HL-60 (cell line): ENCODE results near the gene NRXN3.

Experiments
- DNase-seq, 2 experiments: peaks; one replicate each; pipeline ENCODE4 v3.0.0-alpha.2; 2010 to 2020; ENCODE audit warnings: low read depth in 1 of 2, low spot score in 1 of 2
- H3K27ac ChIP-seq: fragments of 250-450 bp; sonication (Bioruptor Pico); replicated peaks from 2 replicates; pipeline ENCODE4 v1.5.1; 2020; ENCODE audit warnings: mild to moderate bottlenecking, moderate library complexity
- H3K27me3 ChIP-seq: fragments of 250-450 bp; sonication (Bioruptor Pico); 2 replicates; pipeline ENCODE4 v1.5.1; 2021; ENCODE audit warnings: mild to moderate bottlenecking, moderate library complexity; ENCODE audit not compliant: insufficient read depth, poor library complexity, severe bottlenecking
- H3K4me3 ChIP-seq: replicated peaks from 2 replicates; pipeline ENCODE4 v1.5.1; 2011; ENCODE audit warnings: mild to moderate bottlenecking, control low read depth, low read length; ENCODE audit not compliant: insufficient read depth
- GABPA ChIP-seq: IDR thresholded peaks from 2 replicates; pipeline ENCODE4 v1.6.1; 2012; ENCODE audit warnings: low read depth
- POLR2AphosphoS5 ChIP-seq: IDR thresholded peaks from 2 replicates; pipeline ENCODE4 v1.6.1; 2012; ENCODE audit warnings: low read depth
- SPI1 ChIP-seq: IDR thresholded peaks from 2 replicates; pipeline ENCODE4 v1.6.1; 2012; ENCODE audit warnings: low read depth, mild to moderate bottlenecking, borderline replicate concordance
- TF ChIP-seq, protein P1 (sequence below): IDR thresholded peaks from 2 replicates; pipeline ENCODE4 v1.6.1; 2012; ENCODE audit warnings: low read depth; ENCODE audit not compliant: insufficient replicate concordance
- TF ChIP-seq, protein P2 (sequence below): IDR thresholded peaks from one replicate; pipeline ENCODE4 v1.5.1; 2011; ENCODE audit warnings: low read length, control low read depth, inconsistent platforms; ENCODE audit not compliant: insufficient read depth

NRXN3 gene

DNA sequence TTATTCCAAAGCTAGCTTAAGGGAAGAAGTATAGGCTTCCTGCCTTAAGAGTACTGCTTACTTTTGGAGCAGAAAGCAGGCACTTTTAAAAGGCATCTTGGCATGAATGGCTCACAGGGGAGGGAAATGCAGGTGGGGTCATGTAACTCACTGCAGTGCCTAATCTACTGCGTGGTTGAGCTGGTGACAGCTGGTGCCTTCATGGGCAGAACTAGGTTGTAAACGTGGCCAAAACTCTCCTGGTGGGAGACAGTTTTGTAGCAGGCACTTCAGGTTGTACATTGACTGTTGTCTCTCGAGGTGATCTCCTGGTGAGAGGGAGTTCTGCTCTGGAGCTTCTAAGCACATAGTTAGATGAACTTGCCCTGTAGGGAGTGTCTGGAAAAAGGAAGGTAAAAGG lies 1078.6 kb downstream of the NRXN3 start:
- Histone ChIP-seq H3K4me3 (no peak overlapping the region), H3K27ac (no peak overlapping the region), H3K27me3 (no peaks in the 10 kb centered on the region)
- TF ChIP-seq, protein P1, sequence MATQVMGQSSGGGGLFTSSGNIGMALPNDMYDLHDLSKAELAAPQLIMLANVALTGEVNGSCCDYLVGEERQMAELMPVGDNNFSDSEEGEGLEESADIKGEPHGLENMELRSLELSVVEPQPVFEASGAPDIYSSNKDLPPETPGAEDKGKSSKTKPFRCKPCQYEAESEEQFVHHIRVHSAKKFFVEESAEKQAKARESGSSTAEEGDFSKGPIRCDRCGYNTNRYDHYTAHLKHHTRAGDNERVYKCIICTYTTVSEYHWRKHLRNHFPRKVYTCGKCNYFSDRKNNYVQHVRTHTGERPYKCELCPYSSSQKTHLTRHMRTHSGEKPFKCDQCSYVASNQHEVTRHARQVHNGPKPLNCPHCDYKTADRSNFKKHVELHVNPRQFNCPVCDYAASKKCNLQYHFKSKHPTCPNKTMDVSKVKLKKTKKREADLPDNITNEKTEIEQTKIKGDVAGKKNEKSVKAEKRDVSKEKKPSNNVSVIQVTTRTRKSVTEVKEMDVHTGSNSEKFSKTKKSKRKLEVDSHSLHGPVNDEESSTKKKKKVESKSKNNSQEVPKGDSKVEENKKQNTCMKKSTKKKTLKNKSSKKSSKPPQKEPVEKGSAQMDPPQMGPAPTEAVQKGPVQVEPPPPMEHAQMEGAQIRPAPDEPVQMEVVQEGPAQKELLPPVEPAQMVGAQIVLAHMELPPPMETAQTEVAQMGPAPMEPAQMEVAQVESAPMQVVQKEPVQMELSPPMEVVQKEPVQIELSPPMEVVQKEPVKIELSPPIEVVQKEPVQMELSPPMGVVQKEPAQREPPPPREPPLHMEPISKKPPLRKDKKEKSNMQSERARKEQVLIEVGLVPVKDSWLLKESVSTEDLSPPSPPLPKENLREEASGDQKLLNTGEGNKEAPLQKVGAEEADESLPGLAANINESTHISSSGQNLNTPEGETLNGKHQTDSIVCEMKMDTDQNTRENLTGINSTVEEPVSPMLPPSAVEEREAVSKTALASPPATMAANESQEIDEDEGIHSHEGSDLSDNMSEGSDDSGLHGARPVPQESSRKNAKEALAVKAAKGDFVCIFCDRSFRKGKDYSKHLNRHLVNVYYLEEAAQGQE, result no peak
- TF ChIP-seq POLR2AphosphoS5 (no peak), SPI1 (no peak), GABPA (no peak)
- TF ChIP-seq, protein P2, sequence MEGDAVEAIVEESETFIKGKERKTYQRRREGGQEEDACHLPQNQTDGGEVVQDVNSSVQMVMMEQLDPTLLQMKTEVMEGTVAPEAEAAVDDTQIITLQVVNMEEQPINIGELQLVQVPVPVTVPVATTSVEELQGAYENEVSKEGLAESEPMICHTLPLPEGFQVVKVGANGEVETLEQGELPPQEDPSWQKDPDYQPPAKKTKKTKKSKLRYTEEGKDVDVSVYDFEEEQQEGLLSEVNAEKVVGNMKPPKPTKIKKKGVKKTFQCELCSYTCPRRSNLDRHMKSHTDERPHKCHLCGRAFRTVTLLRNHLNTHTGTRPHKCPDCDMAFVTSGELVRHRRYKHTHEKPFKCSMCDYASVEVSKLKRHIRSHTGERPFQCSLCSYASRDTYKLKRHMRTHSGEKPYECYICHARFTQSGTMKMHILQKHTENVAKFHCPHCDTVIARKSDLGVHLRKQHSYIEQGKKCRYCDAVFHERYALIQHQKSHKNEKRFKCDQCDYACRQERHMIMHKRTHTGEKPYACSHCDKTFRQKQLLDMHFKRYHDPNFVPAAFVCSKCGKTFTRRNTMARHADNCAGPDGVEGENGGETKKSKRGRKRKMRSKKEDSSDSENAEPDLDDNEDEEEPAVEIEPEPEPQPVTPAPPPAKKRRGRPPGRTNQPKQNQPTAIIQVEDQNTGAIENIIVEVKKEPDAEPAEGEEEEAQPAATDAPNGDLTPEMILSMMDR, result no peak
- no peak for DNase-seq

DNA sequence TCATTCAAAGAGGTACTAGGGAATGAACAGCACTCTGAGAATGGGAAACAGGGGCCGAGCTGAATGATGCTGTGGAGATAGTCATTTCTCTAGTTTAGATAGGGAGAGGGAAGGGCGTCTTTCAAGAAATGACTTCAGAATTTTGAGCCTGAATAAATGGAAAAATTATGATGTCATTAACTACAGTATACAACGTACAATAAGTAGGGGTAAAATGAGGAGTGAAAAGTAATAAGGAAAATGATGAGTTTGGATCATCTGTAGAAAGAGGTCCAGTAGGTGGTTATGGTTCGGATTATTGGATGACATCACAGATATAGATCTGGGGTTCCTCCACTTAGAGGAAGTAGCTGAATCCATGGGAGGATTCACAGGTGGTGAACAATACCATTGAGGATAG lies 1081.1 kb downstream of the NRXN3 start:
- TF ChIP-seq, protein P1, result no peak
- no peak for TF ChIP-seq SPI1
- H3K27ac ChIP-seq, result no peak overlapping the region
- no peaks in the 10 kb centered on the region for H3K27me3 ChIP-seq
- H3K4me3 ChIP-seq, result no peak overlapping the region
- DNase-seq, result no peak

DNA sequence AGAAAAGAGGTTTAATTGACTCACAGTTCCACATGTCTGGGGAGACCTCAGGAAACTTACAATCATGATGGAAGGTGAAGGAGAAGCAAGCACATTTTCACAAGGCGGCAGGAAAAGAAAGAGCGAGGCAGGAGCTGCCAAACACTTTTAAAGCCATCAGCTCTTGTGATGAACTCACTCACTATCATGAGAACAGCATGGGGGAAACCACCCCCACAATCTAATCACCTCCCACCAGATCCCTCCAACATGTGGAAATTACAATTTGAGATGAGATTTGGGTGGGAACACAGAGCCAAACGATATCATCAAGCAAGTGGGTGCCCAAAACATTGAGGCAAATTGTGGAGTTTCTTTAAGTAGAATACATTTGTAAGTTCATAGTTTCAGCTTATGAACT lies 1083.4 kb downstream of the NRXN3 start:
- no peak for DNase-seq
- TF ChIP-seq, protein P1, result no peak
- TF ChIP-seq SPI1 (no peak), POLR2AphosphoS5 (no peak), GABPA (no peak)
- TF ChIP-seq, protein P2, result no peak
- Histone ChIP-seq H3K27me3 (no peaks in the 10 kb centered on the region), H3K4me3 (no peak overlapping the region), H3K27ac (no peak overlapping the region)
